ENCODE results near the gene PTGES3L. TPM values are rescaled to one million over a fixed set of nuclear protein-coding genes. Genes with fewer than 3 reads are reported as not detected.

Gene PTGES3L
- total and polyA plus RNA-seq, 2 of the 13 experiments (the other 11 are each of a cell fraction or from before 2014, with no cell fraction given): 1.2 to 2.9 TPM

DNA sequence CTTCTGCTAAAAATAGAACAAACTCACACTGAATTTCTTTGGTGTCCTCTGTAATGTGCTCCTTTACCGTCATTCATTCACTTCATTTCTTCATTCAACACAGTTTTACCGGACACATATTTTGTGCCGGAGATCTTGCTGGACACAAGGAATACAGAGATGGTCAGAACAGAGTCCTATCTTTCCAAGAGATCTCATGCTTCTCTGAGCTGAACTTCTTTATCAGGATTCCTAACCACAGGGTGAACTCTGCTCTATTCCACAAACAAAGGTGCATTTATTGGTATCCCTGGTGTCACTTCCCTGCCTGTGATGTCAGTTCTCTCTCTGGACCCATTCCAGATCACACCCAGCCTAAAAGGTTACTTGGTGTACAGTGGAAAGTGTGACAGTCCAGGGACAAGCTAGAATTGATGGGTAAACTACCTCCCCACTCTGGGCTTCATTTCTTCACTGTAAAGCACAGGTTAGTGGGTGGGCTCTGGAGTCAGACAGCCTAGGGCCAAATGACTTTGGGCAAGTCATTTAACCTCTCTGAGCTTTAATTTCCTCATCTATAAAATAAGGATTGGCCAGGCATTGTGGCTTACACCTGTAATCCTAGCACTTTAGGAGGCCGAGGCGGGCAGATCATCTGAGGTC, 30.9 kb upstream of the PTGES3L start (continued):
- TF ChIP-seq, protein P1, sequence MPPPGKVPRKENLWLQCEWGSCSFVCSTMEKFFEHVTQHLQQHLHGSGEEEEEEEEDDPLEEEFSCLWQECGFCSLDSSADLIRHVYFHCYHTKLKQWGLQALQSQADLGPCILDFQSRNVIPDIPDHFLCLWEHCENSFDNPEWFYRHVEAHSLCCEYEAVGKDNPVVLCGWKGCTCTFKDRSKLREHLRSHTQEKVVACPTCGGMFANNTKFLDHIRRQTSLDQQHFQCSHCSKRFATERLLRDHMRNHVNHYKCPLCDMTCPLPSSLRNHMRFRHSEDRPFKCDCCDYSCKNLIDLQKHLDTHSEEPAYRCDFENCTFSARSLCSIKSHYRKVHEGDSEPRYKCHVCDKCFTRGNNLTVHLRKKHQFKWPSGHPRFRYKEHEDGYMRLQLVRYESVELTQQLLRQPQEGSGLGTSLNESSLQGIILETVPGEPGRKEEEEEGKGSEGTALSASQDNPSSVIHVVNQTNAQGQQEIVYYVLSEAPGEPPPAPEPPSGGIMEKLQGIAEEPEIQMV (CRISPR knock-in tag; IDR thresholded peaks at IDR 0.05; ENCODE audit: low read depth): no peak
- TF ChIP-seq ZNF121 (CRISPR knock-in tag; IDR thresholded peaks at IDR 0.05) (no peak), MAFG (CRISPR knock-in tag; IDR thresholded peaks at IDR 0.05) (no peak), ZKSCAN1 (IDR thresholded peaks at IDR 0.05; ENCODE audit: low read length) (0 out of 2 replicates have a peak, but pooled peaks have one; percentile 17), SIN3B (IDR thresholded peaks at IDR 0.05; ENCODE audit: low read length) (no peak), ZNF577 (CRISPR knock-in tag; IDR thresholded peaks at IDR 0.05; ENCODE audit: borderline replicate concordance, low read depth) (no peak), ZNF530 (CRISPR knock-in tag; IDR thresholded peaks at IDR 0.05; ENCODE audit: low read depth) (no peak), ZNF446 (CRISPR knock-in tag; IDR thresholded peaks at IDR 0.05) (no peak), JDP2 (CRISPR knock-in tag; IDR thresholded peaks at IDR 0.05; ENCODE audit: borderline replicate concordance) (no peak; the same call in 1 of the 2 replicates), MIXL1 (CRISPR knock-in tag; IDR thresholded peaks at IDR 0.05) (peak; percentile 56; the same call in 1 of the 2 replicates), SYNCRIP (IDR thresholded peaks at IDR 0.05; ENCODE audit: insufficient read depth, low read depth, low read length) (no peak), ZSCAN29 (CRISPR knock-in tag; conservative IDR thresholded peaks at IDR 0.05) (no peak), MAF1 (CRISPR knock-in tag; IDR thresholded peaks at IDR 0.05; ENCODE audit: borderline replicate concordance) (no peak), CHCHD3 (CRISPR knock-in tag; IDR thresholded peaks at IDR 0.05) (no peak), SRSF9 (IDR thresholded peaks at IDR 0.05; ENCODE audit: borderline replicate concordance, insufficient read depth, low read depth, low read length, poor library complexity, severe bottlenecking) (no peak), ZNF713 (CRISPR knock-in tag; IDR thresholded peaks at IDR 0.05) (no peak), ZNF143 (CRISPR knock-in tag; IDR thresholded peaks at IDR 0.05) (no peak), NFIC (IDR thresholded peaks at IDR 0.05; ENCODE audit: low read length) (peak; percentile 87)
- TF ChIP-seq, protein P2, sequence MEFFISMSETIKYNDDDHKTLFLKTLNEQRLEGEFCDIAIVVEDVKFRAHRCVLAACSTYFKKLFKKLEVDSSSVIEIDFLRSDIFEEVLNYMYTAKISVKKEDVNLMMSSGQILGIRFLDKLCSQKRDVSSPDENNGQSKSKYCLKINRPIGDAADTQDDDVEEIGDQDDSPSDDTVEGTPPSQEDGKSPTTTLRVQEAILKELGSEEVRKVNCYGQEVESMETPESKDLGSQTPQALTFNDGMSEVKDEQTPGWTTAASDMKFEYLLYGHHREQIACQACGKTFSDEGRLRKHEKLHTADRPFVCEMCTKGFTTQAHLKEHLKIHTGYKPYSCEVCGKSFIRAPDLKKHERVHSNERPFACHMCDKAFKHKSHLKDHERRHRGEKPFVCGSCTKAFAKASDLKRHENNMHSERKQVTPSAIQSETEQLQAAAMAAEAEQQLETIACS (CRISPR knock-in tag; IDR thresholded peaks at IDR 0.05): no peak
- TF ChIP-seq, protein P3, sequence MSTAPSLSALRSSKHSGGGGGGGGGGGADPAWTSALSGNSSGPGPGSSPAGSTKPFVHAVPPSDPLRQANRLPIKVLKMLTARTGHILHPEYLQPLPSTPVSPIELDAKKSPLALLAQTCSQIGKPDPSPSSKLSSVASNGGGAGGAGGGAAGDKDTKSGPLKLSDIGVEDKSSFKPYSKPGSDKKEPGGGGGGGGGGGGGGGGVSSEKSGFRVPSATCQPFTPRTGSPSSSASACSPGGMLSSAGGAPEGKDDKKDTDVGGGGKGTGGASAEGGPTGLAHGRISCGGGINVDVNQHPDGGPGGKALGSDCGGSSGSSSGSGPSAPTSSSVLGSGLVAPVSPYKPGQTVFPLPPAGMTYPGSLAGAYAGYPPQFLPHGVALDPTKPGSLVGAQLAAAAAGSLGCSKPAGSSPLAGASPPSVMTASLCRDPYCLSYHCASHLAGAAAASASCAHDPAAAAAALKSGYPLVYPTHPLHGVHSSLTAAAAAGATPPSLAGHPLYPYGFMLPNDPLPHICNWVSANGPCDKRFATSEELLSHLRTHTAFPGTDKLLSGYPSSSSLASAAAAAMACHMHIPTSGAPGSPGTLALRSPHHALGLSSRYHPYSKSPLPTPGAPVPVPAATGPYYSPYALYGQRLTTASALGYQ (CRISPR knock-in tag; IDR thresholded peaks at IDR 0.05): no peak
- TF ChIP-seq, protein P4, sequence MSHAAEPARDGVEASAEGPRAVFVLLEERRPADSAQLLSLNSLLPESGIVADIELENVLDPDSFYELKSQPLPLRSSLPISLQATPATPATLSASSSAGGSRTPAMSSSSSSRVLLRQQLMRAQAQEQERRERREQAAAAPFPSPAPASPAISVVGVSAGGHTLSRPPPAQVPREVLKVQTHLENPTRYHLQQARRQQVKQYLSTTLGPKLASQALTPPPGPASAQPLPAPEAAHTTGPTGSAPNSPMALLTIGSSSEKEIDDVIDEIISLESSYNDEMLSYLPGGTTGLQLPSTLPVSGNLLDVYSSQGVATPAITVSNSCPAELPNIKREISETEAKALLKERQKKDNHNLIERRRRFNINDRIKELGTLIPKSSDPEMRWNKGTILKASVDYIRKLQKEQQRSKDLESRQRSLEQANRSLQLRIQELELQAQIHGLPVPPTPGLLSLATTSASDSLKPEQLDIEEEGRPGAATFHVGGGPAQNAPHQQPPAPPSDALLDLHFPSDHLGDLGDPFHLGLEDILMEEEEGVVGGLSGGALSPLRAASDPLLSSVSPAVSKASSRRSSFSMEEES (CRISPR knock-in tag; IDR thresholded peaks at IDR 0.05): peak; percentile 78
- TF ChIP-seq, protein P5, sequence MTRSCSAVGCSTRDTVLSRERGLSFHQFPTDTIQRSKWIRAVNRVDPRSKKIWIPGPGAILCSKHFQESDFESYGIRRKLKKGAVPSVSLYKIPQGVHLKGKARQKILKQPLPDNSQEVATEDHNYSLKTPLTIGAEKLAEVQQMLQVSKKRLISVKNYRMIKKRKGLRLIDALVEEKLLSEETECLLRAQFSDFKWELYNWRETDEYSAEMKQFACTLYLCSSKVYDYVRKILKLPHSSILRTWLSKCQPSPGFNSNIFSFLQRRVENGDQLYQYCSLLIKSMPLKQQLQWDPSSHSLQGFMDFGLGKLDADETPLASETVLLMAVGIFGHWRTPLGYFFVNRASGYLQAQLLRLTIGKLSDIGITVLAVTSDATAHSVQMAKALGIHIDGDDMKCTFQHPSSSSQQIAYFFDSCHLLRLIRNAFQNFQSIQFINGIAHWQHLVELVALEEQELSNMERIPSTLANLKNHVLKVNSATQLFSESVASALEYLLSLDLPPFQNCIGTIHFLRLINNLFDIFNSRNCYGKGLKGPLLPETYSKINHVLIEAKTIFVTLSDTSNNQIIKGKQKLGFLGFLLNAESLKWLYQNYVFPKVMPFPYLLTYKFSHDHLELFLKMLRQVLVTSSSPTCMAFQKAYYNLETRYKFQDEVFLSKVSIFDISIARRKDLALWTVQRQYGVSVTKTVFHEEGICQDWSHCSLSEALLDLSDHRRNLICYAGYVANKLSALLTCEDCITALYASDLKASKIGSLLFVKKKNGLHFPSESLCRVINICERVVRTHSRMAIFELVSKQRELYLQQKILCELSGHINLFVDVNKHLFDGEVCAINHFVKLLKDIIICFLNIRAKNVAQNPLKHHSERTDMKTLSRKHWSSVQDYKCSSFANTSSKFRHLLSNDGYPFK (CRISPR knock-in tag; IDR thresholded peaks at IDR 0.05; ENCODE audit: borderline replicate concordance): no peak

All from HepG2 (cell line).